Measurements from ENCODE around the gene RNF167.

- TF ChIP-seq CTCF (conservative IDR thresholded peaks at IDR 0.05) (no peak), EZH2 (IDR thresholded peaks at IDR 0.05; ENCODE audit: low read depth) (no peak)
Observed at GRCh38 chr17:4901648-4902344, 38.3 kb upstream of the RNF167 start.
